Endodermal cell (in vitro differentiated cells): ENCODE data around the gene CASP10. TPM values are rescaled to one million over a fixed set of nuclear protein-coding genes. Genes with fewer than 3 reads are reported as not detected.

Source experiments
- DNase-seq: peaks from one replicate; pipeline ENCODE4 v3.0.0-alpha.2; 2017
- H3K27ac ChIP-seq: 2 replicates; pipeline ENCODE4 v1.5.1; 2013; ENCODE audit warnings: mild to moderate bottlenecking, low read depth, low read length, moderate library complexity
- H3K27me3 ChIP-seq: 2 replicates; pipeline ENCODE4 v1.6.1; 2013; ENCODE audit warnings: mild to moderate bottlenecking, low read length, moderate library complexity; ENCODE audit not compliant: insufficient read depth, control insufficient read depth, poor library complexity, severe bottlenecking
- H3K36me3 ChIP-seq: 2 replicates; pipeline ENCODE4 v1.7.0; 2013; ENCODE audit warnings: mild to moderate bottlenecking, low read length, moderate library complexity; ENCODE audit not compliant: control insufficient read depth, insufficient read depth
- H3K4me1 ChIP-seq: one replicate; pipeline ENCODE4 v1.7.0; 2013; ENCODE audit warnings: low read length; ENCODE audit not compliant: control insufficient read depth, insufficient read depth
- H3K4me3 ChIP-seq: 2 replicates; pipeline ENCODE4 v1.5.1; 2013; ENCODE audit warnings: mild to moderate bottlenecking, low read length, moderate library complexity
- H3K9ac ChIP-seq: 2 replicates; pipeline ENCODE4 v1.6.1; 2013; ENCODE audit warnings: mild to moderate bottlenecking, low read length, moderate library complexity; ENCODE audit not compliant: poor library complexity, severe bottlenecking; ENCODE audit errors: extremely low read depth
- H3K9me3 ChIP-seq: 2 replicates; pipeline ENCODE4 v1.6.1; 2013; ENCODE audit warnings: mild to moderate bottlenecking, low read length, moderate library complexity; ENCODE audit not compliant: control insufficient read depth
- H3K27ac Mint-ChIP-seq: 2 replicates; pipeline ENCODE4 v1.8.0; 2020; ENCODE audit warnings: mixed read lengths
- H3K27me3 Mint-ChIP-seq: 2 replicates; pipeline ENCODE4 v1.8.0; 2021; ENCODE audit warnings: mild to moderate bottlenecking, mixed read lengths; ENCODE audit not compliant: insufficient read depth
- H3K36me3 Mint-ChIP-seq: 2 replicates; pipeline ENCODE4 v1.8.0; 2020; ENCODE audit warnings: low read depth, mixed read lengths
- H3K4me1 Mint-ChIP-seq: 2 replicates; pipeline ENCODE4 v1.8.0; 2020; ENCODE audit warnings: mixed read lengths
- H3K4me3 Mint-ChIP-seq: 2 replicates; pipeline ENCODE4 v1.8.0; 2020; ENCODE audit warnings: mild to moderate bottlenecking, moderate library complexity, mixed read lengths
- H3K9me3 Mint-ChIP-seq: 2 replicates; pipeline ENCODE4 v1.8.0; 2020; ENCODE audit warnings: mild to moderate bottlenecking, mixed read lengths
- CTCF ChIP-seq: fragments of 200-600 bp; sonication (generic); conservative IDR thresholded peaks from 2 replicates; pipeline ENCODE4 v1.5.0; 2021; ENCODE audit warnings: antibody characterized with exemption, mild to moderate bottlenecking
- WGBS, 2 experiments: methylation state at CpG; one replicate each; pipeline versions ENCODE4 v1.1.5 to v1.1.7; 2013; ENCODE audit warnings: missing lambda C conversion rate in 2 of 2, mixed read lengths in 1 of 2; ENCODE audit not compliant: insufficient coverage in 1 of 2, insufficient read length in 1 of 2; 5-methylcytosine and 5-hydroxymethylcytosine counted together
- total RNA-seq, 2 donors: library from RNA; stranded (reverse); fragmentation: NEBNext Ultra II Directional in 1 of 2; extraction: Animal tissue kit (Norgen Biotek cat#: 25700) in 1 of 2; gene quantifications; 2 replicates in 1 of 2; 3 replicates in 1 of 2; pipeline ENCODE4 v1.2.1, GENCODE V29; 2021

The CASP10 gene
- total RNA-seq, 2 donors from 2014 or later = 6.0 to 24.5 TPM

- Histone ChIP-seq H3K27ac (no peak overlapping the region), H3K27me3 (no peaks in the 10 kb centered on the region), H3K4me1 (no peaks in the 10 kb centered on the region), H3K9me3 (no peaks in the 10 kb centered on the region), H3K36me3 (no peaks in the 10 kb centered on the region), H3K4me3 (no peak overlapping the region), H3K9ac (no peak overlapping the region)
- Mint-ChIP-seq H3K27me3 (no peaks in the 10 kb centered on the region), H3K27ac (no peak overlapping the region), H3K9me3 (peaks cover under 1% of the 10 kb centered on the region), H3K36me3 (no peaks in the 10 kb centered on the region), H3K4me1 (peaks cover 26% of the 10 kb centered on the region), H3K4me3 (no peak overlapping the region)
- WGBS, 2 experiments = 94 to 95% methylated on average over 3 of the region's 3 CpGs
- DNase-seq = no peak
- TF ChIP-seq CTCF = no peak
These were observed 72.6 kb downstream of the CASP10 start for GRCh38 chr2:201255408-201256033.

GRCh38 chr2:201256082-201256481, 73.1 kb downstream of the CASP10 start:
- Mint-ChIP-seq H3K27me3 (no peaks in the 10 kb centered on the region), H3K9me3 (no peaks in the 10 kb centered on the region), H3K4me3 (no peak overlapping the region), H3K36me3 (no peaks in the 10 kb centered on the region), H3K27ac (no peak overlapping the region), H3K4me1 (peaks cover 26% of the 10 kb centered on the region)
- no peaks in the 10 kb centered on the region for H3K9me3 ChIP-seq
- TF ChIP-seq CTCF = no peak
- no peak overlapping the region for H3K4me3 ChIP-seq
- no peaks in the 10 kb centered on the region for H3K4me1 ChIP-seq
- no peak overlapping the region for H3K9ac ChIP-seq
- peak; percentile 13 for DNase-seq
- H3K36me3 ChIP-seq = no peaks in the 10 kb centered on the region
- 84 to 91% methylated on average over 3 of the region's 3 CpGs for WGBS, 2 experiments
- no peaks in the 10 kb centered on the region for H3K27me3 ChIP-seq
- no peak overlapping the region for H3K27ac ChIP-seq

GRCh38 chr2:201257381-201257955, 74.5 kb downstream of the CASP10 start:
- H3K4me1 Mint-ChIP-seq = peaks cover 26% of the 10 kb centered on the region
- peak; percentile 21 for TF ChIP-seq CTCF
- Histone ChIP-seq H3K36me3 (no peaks in the 10 kb centered on the region), H3K9me3 (no peaks in the 10 kb centered on the region), H3K9ac (no peak overlapping the region), H3K4me3 (no peak overlapping the region), H3K27ac (no peak overlapping the region), H3K27me3 (no peaks in the 10 kb centered on the region), H3K4me1 (no peaks in the 10 kb centered on the region)
- no peaks in the 10 kb centered on the region for H3K27me3 Mint-ChIP-seq
- peak overlapping the region; percentile 42 for H3K4me3 Mint-ChIP-seq
- no peaks in the 10 kb centered on the region for H3K9me3 Mint-ChIP-seq
- H3K27ac Mint-ChIP-seq = peak overlapping the region; percentile 82
- 66 to 80% methylated on average over 4 to 12 of the region's 12 CpGs for WGBS, 2 experiments
- peak; percentile 63 for DNase-seq
- no peaks in the 10 kb centered on the region for H3K36me3 Mint-ChIP-seq
